Activated B cell treated with CpG ODN at 0.5 μM for 24 hours (primary cell): ENCODE results near the gene LTBP2. TPM values are rescaled to one million over a fixed set of nuclear protein-coding genes. Genes with fewer than 3 reads are reported as not detected.

Experiments
- ATAC-seq: fragments of 200-7000 bp; cut with Tn5 transposase; one replicate; pipeline ENCODE4 v1.10.0; 2021; ENCODE audit warnings: low read depth, mild to moderate bottlenecking, moderate library complexity
- CTCF ChIA-PET: fragments of 350-600 bp; sonication (Branson Sonifier 250); formaldehyde crosslinking; loops from one replicate; lab custom pipeline; 2021; ENCODE audit warnings: antibody characterized with exemption; lab: Charles Lee
- POLR2A ChIA-PET: fragments of 350-600 bp; sonication (Branson Sonifier 250); formaldehyde crosslinking; loops from one replicate; lab custom pipeline; 2021; ENCODE audit warnings: antibody characterized with exemption; lab: Charles Lee
- DNase-seq: peaks from one replicate; pipeline ENCODE4 v3.0.0; 2022
- H3K27ac Mint-ChIP-seq: one replicate; pipeline ENCODE4 v1.8.0; 2020; ENCODE audit warnings: mixed read lengths
- H3K27me3 Mint-ChIP-seq: one replicate; pipeline ENCODE4 v1.8.0; 2021; ENCODE audit warnings: mixed read lengths
- H3K36me3 Mint-ChIP-seq: one replicate; pipeline ENCODE4 v1.8.0; 2021; ENCODE audit warnings: low read depth, mixed read lengths
- H3K4me1 Mint-ChIP-seq: one replicate; pipeline ENCODE4 v1.8.0; 2021; ENCODE audit warnings: mixed read lengths
- H3K4me3 Mint-ChIP-seq: one replicate; pipeline ENCODE4 v1.8.0; 2020; ENCODE audit warnings: mild to moderate bottlenecking, mixed read lengths
- H3K9me3 Mint-ChIP-seq: one replicate; pipeline ENCODE4 v1.8.0; 2020; ENCODE audit warnings: mixed read lengths
- intact Hi-C: fragments of 100-400 bp; cut with micrococcal nuclease; formaldehyde crosslinking; loops from one replicate; pipeline ENCODE4 v1.15.1; 2024
- total RNA-seq: library from RNA; stranded (reverse); gene quantifications from 2 replicates; pipeline ENCODE4 v1.2.3, GENCODE V29; 2022
- TF ChIP-seq, protein P1 (sequence below): fragments of 200-600 bp; IDR thresholded peaks from one replicate; pipeline ENCODE4 v1.8.0; 2022; ENCODE audit warnings: antibody characterized with exemption, mild to moderate bottlenecking

LTBP2 gene
- total RNA-seq, 1 donor from 2014 or later: 0.11 TPM

DNA sequence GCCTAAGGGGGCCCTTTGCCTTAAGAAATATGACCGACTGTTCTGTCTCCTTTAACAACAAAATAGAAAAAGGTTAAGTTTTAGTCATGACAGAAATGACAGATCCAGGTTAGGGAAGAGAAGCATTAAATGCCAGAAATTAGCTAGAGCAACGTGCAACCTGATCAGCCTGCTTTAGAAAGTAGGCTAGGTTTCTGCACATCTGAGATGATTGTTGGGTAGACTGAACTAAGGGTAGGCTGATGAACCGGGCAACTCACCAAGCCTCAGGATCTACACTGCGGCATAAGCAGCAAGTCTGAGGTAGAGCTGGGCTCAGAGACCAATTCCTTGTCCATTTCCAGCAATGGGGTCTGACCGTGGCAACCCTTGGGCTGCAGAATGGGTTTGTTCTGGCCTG is 148.3 kb downstream of the LTBP2 start:
- TF ChIP-seq, protein P1, sequence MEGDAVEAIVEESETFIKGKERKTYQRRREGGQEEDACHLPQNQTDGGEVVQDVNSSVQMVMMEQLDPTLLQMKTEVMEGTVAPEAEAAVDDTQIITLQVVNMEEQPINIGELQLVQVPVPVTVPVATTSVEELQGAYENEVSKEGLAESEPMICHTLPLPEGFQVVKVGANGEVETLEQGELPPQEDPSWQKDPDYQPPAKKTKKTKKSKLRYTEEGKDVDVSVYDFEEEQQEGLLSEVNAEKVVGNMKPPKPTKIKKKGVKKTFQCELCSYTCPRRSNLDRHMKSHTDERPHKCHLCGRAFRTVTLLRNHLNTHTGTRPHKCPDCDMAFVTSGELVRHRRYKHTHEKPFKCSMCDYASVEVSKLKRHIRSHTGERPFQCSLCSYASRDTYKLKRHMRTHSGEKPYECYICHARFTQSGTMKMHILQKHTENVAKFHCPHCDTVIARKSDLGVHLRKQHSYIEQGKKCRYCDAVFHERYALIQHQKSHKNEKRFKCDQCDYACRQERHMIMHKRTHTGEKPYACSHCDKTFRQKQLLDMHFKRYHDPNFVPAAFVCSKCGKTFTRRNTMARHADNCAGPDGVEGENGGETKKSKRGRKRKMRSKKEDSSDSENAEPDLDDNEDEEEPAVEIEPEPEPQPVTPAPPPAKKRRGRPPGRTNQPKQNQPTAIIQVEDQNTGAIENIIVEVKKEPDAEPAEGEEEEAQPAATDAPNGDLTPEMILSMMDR: no peak
- Mint-ChIP-seq H3K27ac (no peak overlapping the region), H3K36me3 (no peaks in the 10 kb centered on the region), H3K4me3 (no peak overlapping the region), H3K9me3 (no peaks in the 10 kb centered on the region), H3K27me3 (peaks cover 8% of the 10 kb centered on the region), H3K4me1 (no peaks in the 10 kb centered on the region)
- no peak for DNase-seq
- CTCF ChIA-PET: no interaction called here
- no peak for ATAC-seq
- POLR2A ChIA-PET: no interaction called here
- intact Hi-C loops: no loop called here

DNA sequence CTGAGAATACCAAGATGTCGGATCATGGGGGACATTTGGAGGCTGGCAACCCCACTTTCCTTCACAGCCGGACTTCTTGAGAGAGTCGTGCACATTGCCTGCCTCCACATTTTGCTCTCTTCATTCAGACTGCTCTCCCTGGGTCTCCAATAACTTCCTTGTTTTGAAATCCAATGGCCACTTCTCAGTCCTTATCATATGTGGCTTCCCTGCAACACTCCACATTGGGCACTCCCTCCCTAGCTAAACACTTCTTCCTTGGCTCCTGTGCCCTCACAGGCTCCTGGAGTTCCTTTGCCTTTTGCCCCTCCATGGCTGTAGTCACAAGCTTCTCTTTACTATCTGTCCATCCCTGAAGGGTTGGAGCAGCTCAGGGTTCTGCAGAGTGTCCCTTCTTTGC is 149.0 kb downstream of the LTBP2 start:
- Mint-ChIP-seq H3K27ac (no peak overlapping the region), H3K36me3 (no peaks in the 10 kb centered on the region), H3K27me3 (peaks cover 8% of the 10 kb centered on the region), H3K4me1 (no peaks in the 10 kb centered on the region), H3K9me3 (no peaks in the 10 kb centered on the region), H3K4me3 (no peak overlapping the region)
- ATAC-seq: no peak
- no peak for DNase-seq
- ChIA-PET CTCF (no interaction called here), POLR2A (no interaction called here)
- TF ChIP-seq, protein P1: no peak
- intact Hi-C loops: no loop called here

DNA sequence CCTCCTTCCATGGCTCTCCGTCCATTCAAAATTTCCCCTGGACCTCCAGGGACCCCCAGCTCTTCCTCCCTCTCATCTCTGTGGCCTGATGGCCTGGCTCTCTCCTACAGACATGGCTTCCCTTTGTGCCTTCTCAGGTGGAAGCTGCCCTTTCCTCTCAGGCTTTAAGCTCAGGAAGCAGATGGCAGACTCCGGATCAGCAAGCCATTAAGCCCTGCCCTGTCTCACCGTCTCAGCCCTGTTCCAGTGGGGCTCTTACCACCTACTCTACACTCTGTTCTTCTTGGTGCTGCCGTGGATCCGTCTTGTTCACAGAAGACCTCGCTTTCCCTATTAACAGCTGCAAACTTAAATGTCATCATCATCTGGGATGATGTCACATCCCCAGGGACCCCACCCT is 152.1 kb downstream of the LTBP2 start:
- Mint-ChIP-seq H3K27ac (no peak overlapping the region), H3K36me3 (no peaks in the 10 kb centered on the region), H3K9me3 (no peaks in the 10 kb centered on the region), H3K27me3 (peaks cover 11% of the 10 kb centered on the region), H3K4me1 (no peaks in the 10 kb centered on the region), H3K4me3 (no peak overlapping the region)
- no peak for DNase-seq
- ChIA-PET CTCF (interaction anchor here (0.9 to 1.1 kb wide), 2 partner anchors 41 to 96 kb away, joined by 3 read pairs; no protein-coding TSS in a partner anchor), POLR2A (interaction anchor here (0.9 kb wide), 1 partner anchor 59 kb away, joined by 3 read pairs; no protein-coding TSS in a partner anchor)
- intact Hi-C loops: no loop called here
- TF ChIP-seq, protein P1: no peak
- ATAC-seq: no peak

DNA sequence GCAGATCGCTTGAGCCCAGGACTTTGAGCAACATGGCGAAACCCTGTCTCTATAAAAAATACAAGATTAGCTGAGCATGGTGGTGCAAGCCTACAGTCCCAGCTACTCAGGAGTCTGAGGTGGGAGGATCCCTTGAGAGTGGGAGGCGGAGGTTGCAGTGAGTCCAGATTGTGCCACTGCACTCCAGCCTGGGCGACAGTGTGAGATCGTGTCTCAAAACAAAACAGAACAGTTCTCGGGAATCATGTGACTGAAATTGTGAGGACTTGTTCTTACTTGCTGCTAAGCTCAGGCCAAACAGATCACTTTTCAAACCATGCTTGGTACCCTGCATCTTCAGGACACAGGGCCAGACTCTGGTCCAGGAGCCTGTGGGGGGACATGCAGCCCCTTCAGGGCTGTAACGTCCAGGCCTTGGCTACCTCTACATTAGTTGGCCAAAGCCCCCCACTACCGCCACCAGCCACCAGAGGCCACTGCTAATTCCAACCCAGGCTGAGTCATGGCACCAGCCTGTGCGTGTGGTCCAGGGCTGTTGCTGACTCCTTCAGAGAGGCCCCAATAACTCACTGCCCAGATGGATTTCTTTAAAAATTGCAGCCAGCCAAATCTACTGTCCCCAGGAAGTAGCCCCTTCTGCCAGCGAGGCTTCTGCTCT is 152.6 kb downstream of the LTBP2 start:
- no peaks in the 10 kb centered on the region for H3K36me3 Mint-ChIP-seq
- TF ChIP-seq, protein P1: no peak
- peak; percentile 68 for ATAC-seq
- CTCF ChIA-PET: no interaction called here
- H3K27me3 Mint-ChIP-seq: peaks cover 11% of the 10 kb centered on the region
- DNase-seq: no peak
- intact Hi-C loops: no loop called here
- no peaks in the 10 kb centered on the region for H3K4me1 Mint-ChIP-seq
- H3K4me3 Mint-ChIP-seq: no peak overlapping the region
- POLR2A ChIA-PET: no interaction called here
- no peak overlapping the region for H3K27ac Mint-ChIP-seq
- no peaks in the 10 kb centered on the region for H3K9me3 Mint-ChIP-seq

DNA sequence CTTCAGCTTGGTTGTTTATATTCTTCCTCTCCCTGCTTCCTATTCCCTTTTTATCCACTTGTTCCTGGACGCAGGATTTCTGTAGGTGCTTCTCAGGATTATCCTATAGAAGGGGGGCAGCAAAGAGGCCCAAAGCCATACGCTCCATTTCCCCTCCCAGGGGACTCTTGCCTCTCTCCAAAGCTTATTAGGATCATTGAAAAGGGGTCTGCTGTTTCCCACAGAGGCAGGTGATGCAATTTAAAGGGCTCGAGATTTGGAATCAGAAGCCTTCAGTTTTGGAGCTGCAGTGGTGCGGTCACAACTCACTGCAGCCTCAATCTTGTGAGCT is 154.5 kb downstream of the LTBP2 start:
- no peak overlapping the region for H3K4me3 Mint-ChIP-seq
- CTCF ChIA-PET: no interaction called here
- H3K36me3 Mint-ChIP-seq: no peaks in the 10 kb centered on the region
- H3K4me1 Mint-ChIP-seq: no peaks in the 10 kb centered on the region
- POLR2A ChIA-PET: no interaction called here
- DNase-seq (no peak), ATAC-seq (no peak)
- intact Hi-C loops: no loop called here
- TF ChIP-seq, protein P1: no peak
- peaks cover 9% of the 10 kb centered on the region for H3K27me3 Mint-ChIP-seq
- no peaks in the 10 kb centered on the region for H3K9me3 Mint-ChIP-seq
- H3K27ac Mint-ChIP-seq: no peak overlapping the region
